NT2/D1 (cell line): Measurements from ENCODE around the gene PLLP.

ENCODE experiments used
- YY1 ChIP-seq: IDR thresholded peaks from 2 replicates; pipeline ENCODE4 v1.6.1; 2011; ENCODE audit not compliant: insufficient read length, insufficient read depth
- ZNF274 ChIP-seq: IDR thresholded peaks from 2 replicates; pipeline ENCODE4 v1.6.1; 2011; ENCODE audit warnings: mild to moderate bottlenecking, low read depth, low read length

DNA sequence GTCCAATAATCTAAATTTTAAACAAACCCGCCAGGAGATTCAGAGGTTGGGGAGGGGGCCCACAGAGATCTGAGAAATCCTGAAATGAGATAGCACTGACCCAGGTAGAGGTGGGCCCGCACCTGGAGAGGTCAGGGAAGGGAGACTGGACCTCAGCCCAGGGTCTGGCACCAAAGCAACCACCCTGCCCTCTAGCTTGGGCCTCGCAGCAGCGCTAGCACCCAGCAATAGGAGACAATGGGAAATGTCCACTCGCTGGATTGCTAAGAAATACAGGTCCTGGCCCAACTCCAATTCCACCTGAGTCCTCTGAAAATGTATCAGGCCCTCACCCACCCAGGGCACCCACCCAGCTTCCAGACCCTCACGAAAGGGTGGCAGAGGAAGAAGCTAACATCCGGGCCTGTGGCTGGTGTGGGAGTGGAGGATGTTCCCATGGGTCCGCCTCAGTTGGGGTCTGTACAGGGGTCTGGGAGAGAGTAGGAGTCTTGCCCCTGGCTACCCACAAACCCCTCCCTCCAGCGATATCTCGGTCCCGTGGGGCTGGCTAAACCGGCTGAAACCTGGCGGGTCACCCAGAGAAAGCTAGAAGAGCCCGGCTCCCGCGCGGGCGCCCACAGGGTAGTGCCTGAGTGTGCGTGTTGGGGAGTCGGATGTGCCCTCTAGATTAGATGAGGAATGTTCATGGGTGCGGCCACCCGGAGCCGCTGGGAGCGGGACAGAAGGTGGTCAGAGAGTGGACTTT is 1.1 kb downstream of the PLLP start:
- TF ChIP-seq YY1 (no peak), ZNF274 (no peak)
